GM12878 (cell line): ENCODE results near the gene YKT6. TPM values are rescaled to one million over a fixed set of nuclear protein-coding genes. Genes with fewer than 3 reads are reported as not detected.

Source experiments
- ATAC-seq: fragments of 200-7000 bp; cut with Tn5 transposase; 3 replicates; pipeline ENCODE4 v1.9.1; 2020; ENCODE audit warnings: mild to moderate bottlenecking, moderate library complexity
- BruUV-seq: library from RNA; stranded (reverse); fragments of 400-500 nt; replicated peaks from 2 replicates; lab custom pipeline; 2021; lab: Mats Ljungman, UMichigan
- CTCF ChIA-PET: fragments of 300-600 bp; sonication (Branson Sonifier 250); formaldehyde crosslinking; extraction: SDS; loops from one replicate; lab custom pipeline; 2021; ENCODE audit warnings: inconsistent platforms; lab: Yijun Ruan, JAX
- POLR2A ChIA-PET: fragments of 350-600 bp; formaldehyde crosslinking; extraction: SDS; loops from one replicate; lab custom pipeline; 2021; ENCODE audit warnings: inconsistent platforms; lab: Charles Lee
- RAD21 ChIA-PET: fragments of 300-600 bp; sonication (Branson Sonifier 250); formaldehyde crosslinking; loops from one replicate; lab custom pipeline; 2023; ENCODE audit warnings: antibody characterized with exemption; ENCODE audit not compliant: unreplicated experiment; lab: Charles Lee
- SMC1A ChIA-PET: fragments of 300-600 bp; sonication (Branson Sonifier 250); formaldehyde crosslinking; loops from one replicate; lab custom pipeline; 2023; ENCODE audit not compliant: unreplicated experiment, uncharacterized antibody; lab: Charles Lee
- DNase-seq: peaks from one replicate; pipeline ENCODE4 v3.0.0-alpha.2; 2011; ENCODE audit warnings: low read depth, low spot score
- FAIRE-seq: peaks from 3 replicates; lab custom pipeline; 2011; peaks lifted over from hg19 to GRCh38; lab: Jason Lieb, UNC
- H2AFZ ChIP-seq: 2 replicates; pipeline ENCODE4 v1.6.0; 2011; ENCODE audit warnings: low read depth, low read length, control low read depth; ENCODE audit not compliant: control insufficient read depth
- H3K27ac ChIP-seq: 2 replicates; pipeline ENCODE4 v1.5.1; 2011; ENCODE audit warnings: control low read depth; ENCODE audit not compliant: control insufficient read depth, insufficient read depth
- H3K27me3 ChIP-seq, 2 experiments: replicated peaks in 1 of 2; 2 replicates each; pipeline versions ENCODE4 v1.6.0 to v1.6.1; 2011; ENCODE audit warnings: low read length in 1 of 2; ENCODE audit not compliant: control insufficient read depth in 2 of 2, insufficient read depth in 2 of 2
- H3K36me3 ChIP-seq, 2 experiments: 2 replicates each; pipeline ENCODE4 v1.5.1; 2011; ENCODE audit warnings: low read length in 1 of 2; ENCODE audit not compliant: control insufficient read depth in 2 of 2, insufficient read depth in 2 of 2
- H3K4me1 ChIP-seq: 2 replicates; pipeline ENCODE4 v1.6.1; 2011; ENCODE audit warnings: mild to moderate bottlenecking, low read length, moderate library complexity, mixed read lengths; ENCODE audit not compliant: control insufficient read depth, insufficient read depth
- H3K4me2 ChIP-seq: 2 replicates; pipeline ENCODE4 v1.6.0; 2011; ENCODE audit warnings: control low read depth; ENCODE audit not compliant: control insufficient read depth, insufficient read depth
- H3K4me3 ChIP-seq: fragments of 200-600 bp; sonication (generic); 2 replicates; pipeline ENCODE4 v1.5.1; 2016
- H3K79me2 ChIP-seq: 2 replicates; pipeline ENCODE4 v1.6.0; 2011; ENCODE audit warnings: low read length; ENCODE audit not compliant: control insufficient read depth, insufficient read depth
- H3K9ac ChIP-seq: 2 replicates; pipeline ENCODE4 v1.8.0; 2011; ENCODE audit warnings: low read length, control low read depth, mixed read lengths; ENCODE audit not compliant: control insufficient read depth, insufficient read depth
- H3K9me3 ChIP-seq: replicated peaks from 3 replicates; pipeline ENCODE4 v1.5.1; 2011; ENCODE audit warnings: mild to moderate bottlenecking, low read length; ENCODE audit not compliant: control insufficient read depth, insufficient read depth
- H4K20me1 ChIP-seq: 2 replicates; pipeline ENCODE4 v1.6.0; 2011; ENCODE audit not compliant: control insufficient read depth, insufficient read depth
- EGR1 ChIP-seq, 2 experiments: IDR thresholded peaks; 1 replicate in 1 of 2; 2 replicates in 1 of 2; pipeline ENCODE4 v1.6.1; 2011 to 2012; ENCODE audit warnings: low read depth in 2 of 2, low read length in 2 of 2, borderline replicate concordance in 1 of 2, mild to moderate bottlenecking in 1 of 2, moderate library complexity in 1 of 2
- IKZF2 ChIP-seq, 2 experiments: fragments of 450-650 bp; IDR thresholded peaks; 2 replicates each; pipeline ENCODE4 v1.6.1; 2017; ENCODE audit warnings: mild to moderate bottlenecking in 2 of 2, moderate library complexity in 2 of 2
- SKIL ChIP-seq: fragments of 450-650 bp; IDR thresholded peaks from 2 replicates; pipeline ENCODE4 v1.6.1; 2017; ENCODE audit warnings: mild to moderate bottlenecking, low read depth, inconsistent platforms; ENCODE audit not compliant: poor library complexity, severe bottlenecking
- TCF3 ChIP-seq: IDR thresholded peaks from 2 replicates; pipeline ENCODE4 v1.6.1; 2012; ENCODE audit warnings: low read depth, mild to moderate bottlenecking, low read length, borderline replicate concordance; ENCODE audit not compliant: insufficient read depth
- YBX1 ChIP-seq: fragments of 450-650 bp; IDR thresholded peaks from 2 replicates; pipeline ENCODE4 v1.6.1; 2016; ENCODE audit warnings: antibody characterized with exemption
- ZNF687 ChIP-seq: fragments of 450-650 bp; IDR thresholded peaks from 2 replicates; pipeline ENCODE4 v1.6.1; 2017; ENCODE audit warnings: mild to moderate bottlenecking, moderate library complexity
- WGBS: methylation state at CpG from one replicate; pipeline ENCODE4 v1.1.6; 2016; ENCODE audit warnings: low lambda C conversion rate; ENCODE audit not compliant: insufficient replicate concordance, insufficient coverage; ENCODE audit errors: missing lambda C conversion rate; 5-methylcytosine and 5-hydroxymethylcytosine counted together
- in situ Hi-C: fragments of 300-500 bp; cut with MboI; formaldehyde crosslinking; loops from 9 replicates; pipeline ENCODE4 v1.14.3; 2018; ENCODE audit warnings: mixed read lengths
- intact Hi-C: fragments of 100-400 bp; cut with micrococcal nuclease; formaldehyde crosslinking; loops from one replicate; pipeline ENCODE4 v1.14.2; 2022; ENCODE audit not compliant: unreplicated experiment
- polyA plus RNA-seq, 11 experiments: library from polyadenylated mRNA; depleted of rRNA in 4 of 11; unstranded in 6 of 11; stranded (reverse) in 5 of 11; fragments of >200 nt; fragmentation: Nextera tagmentation in 4 of 11; fragmentation: Illumina TruSeq in 1 of 11; extraction: Ambion mirVana in 4 of 11; extraction: Trizol in 1 of 11; gene quantifications; 1 replicate in 1 of 11; 2 replicates in 10 of 11; pipeline versions ENCODE4 v1.2.1 to v1.2.3, GENCODE V29; 2011 to 2016; ENCODE audit warnings: inconsistent platforms in 2 of 11, missing spikeins in 2 of 11, low read depth in 1 of 11
- total RNA-seq, 4 experiments: library from RNA; depleted of rRNA in 3 of 4; stranded (reverse); fragments of >200 nt in 3 of 4; fragmentation: Illumina TruSeq in 1 of 4; extraction: Trizol in 1 of 4; gene quantifications; 2 replicates each; pipeline versions ENCODE4 v1.2.1 to v1.2.3, GENCODE V29; 2013 to 2021
- TF ChIP-seq, protein P1 (sequence below): fragments of 450-650 bp; conservative IDR thresholded peaks from 2 replicates; pipeline ENCODE4 v1.6.1; 2017; ENCODE audit warnings: mild to moderate bottlenecking, moderate library complexity

The YKT6 gene
- total and polyA plus RNA-seq, 10 of the 15 experiments (the other 5 are each of a cell fraction or from before 2014, with no cell fraction given), result 1.7 to 95.2 (median 70.5) TPM

DNA sequence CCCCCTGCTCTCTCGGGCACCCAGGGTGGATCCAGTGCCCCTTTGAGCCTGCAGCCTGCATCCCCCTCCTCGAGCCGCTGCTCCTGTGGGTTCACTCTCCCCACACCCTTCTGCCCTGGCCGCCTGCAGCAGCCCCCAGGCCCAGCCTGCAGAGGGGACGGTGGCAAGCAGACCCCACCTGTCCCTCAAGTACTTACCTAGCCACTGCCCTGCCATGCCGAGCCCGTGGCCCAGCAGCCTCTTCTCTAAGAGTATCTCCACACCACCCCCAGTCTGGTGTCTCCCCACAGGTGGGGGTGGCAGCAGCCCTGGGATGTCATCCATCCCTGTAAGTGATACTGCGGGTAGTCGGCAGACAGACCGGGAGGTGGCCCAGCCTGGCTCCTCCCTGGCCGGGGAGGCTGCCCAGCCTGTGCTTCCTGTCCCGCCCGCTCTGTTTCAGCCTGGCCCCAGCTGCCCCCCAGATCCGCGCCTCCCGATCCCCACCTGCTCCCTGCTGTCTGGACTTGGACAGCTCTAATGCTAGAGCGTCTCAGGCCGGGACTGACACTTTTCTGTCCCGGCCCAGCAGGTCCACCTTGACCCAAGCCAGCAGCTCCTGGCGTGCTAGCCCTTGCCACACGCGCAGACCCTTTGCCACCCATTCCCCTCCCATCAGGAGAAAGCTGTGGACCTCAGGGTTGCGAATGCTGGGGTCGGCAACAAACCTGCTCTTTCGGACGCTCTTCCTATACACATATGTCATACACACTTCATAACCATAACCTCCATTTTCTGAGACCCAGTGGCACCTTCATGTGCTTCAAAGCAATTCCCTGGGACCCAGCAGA, 25.0 kb downstream of the YKT6 start:
- WGBS, result 43% methylated on average over 26 of the region's 26 CpGs
- no peaks in the 10 kb centered on the region for H3K27me3 ChIP-seq
- no peak overlapping the region for H3K4me2 ChIP-seq
- no peaks in the 10 kb centered on the region for H3K9me3 ChIP-seq
- FAIRE-seq, result no peak
- H3K36me3 ChIP-seq, result no peaks in the 10 kb centered on the region
- no peak for DNase-seq
- H3K27ac ChIP-seq, result no peak overlapping the region
- no peaks in the 10 kb centered on the region for H4K20me1 ChIP-seq
- H3K4me1 ChIP-seq, result no peaks in the 10 kb centered on the region
- RAD21 ChIA-PET, result no interaction called here
- in situ Hi-C loops, result no loop called here
- no peak for TF ChIP-seq EGR1 (IDR thresholded peaks at IDR 0.05; ENCODE audit: borderline replicate concordance in 1 of 2, low read depth in 2 of 2, low read length in 2 of 2)
- TF ChIP-seq TCF3, result no peak
- no peak for TF ChIP-seq IKZF2 (IDR thresholded peaks at IDR 0.05)
- H2AFZ ChIP-seq, result no peak overlapping the region
- intact Hi-C loops, result no loop called here
- no peak overlapping the region for H3K4me3 ChIP-seq
- BruUV-seq, result no TSS peak
- CTCF ChIA-PET, result no interaction called here
- no peaks in the 10 kb centered on the region for H3K79me2 ChIP-seq
- SMC1A ChIA-PET, result no interaction called here
- no peak for ATAC-seq
- H3K9ac ChIP-seq, result no peak overlapping the region
- POLR2A ChIA-PET, result no interaction called here

DNA sequence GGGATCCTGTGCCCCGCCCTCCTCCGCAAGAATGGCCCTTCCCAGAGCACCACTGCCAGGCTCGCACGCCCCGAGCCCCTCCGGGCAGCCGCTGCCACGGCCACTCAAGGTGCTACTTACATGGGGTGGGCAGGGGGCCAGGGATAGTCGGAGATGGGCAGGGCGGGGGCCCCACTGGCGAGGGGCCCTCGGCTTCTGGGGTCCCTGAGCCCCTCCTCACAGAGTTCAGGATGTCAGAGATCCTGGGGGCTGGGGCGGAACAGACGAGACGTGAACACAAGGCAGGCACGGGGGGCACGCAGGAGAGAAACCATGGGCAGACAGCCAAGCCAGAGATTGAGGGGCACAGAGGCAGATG, 25.6 kb downstream of the YKT6 start:
- CTCF ChIA-PET, result no interaction called here
- SMC1A ChIA-PET, result no interaction called here
- H3K4me1 ChIP-seq, result no peaks in the 10 kb centered on the region
- TF ChIP-seq SKIL (no peak), YBX1 (no peak), ZNF687 (no peak)
- TF ChIP-seq, protein P1, sequence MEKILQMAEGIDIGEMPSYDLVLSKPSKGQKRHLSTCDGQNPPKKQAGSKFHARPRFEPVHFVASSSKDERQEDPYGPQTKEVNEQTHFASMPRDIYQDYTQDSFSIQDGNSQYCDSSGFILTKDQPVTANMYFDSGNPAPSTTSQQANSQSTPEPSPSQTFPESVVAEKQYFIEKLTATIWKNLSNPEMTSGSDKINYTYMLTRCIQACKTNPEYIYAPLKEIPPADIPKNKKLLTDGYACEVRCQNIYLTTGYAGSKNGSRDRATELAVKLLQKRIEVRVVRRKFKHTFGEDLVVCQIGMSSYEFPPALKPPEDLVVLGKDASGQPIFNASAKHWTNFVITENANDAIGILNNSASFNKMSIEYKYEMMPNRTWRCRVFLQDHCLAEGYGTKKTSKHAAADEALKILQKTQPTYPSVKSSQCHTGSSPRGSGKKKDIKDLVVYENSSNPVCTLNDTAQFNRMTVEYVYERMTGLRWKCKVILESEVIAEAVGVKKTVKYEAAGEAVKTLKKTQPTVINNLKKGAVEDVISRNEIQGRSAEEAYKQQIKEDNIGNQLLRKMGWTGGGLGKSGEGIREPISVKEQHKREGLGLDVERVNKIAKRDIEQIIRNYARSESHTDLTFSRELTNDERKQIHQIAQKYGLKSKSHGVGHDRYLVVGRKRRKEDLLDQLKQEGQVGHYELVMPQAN, result no peak

More for the DNA sequence above, 25.6 kb downstream of the YKT6 start:
- 50% methylated on average over 17 of the region's 17 CpGs for WGBS
- Histone ChIP-seq H3K27ac (no peak overlapping the region), H3K4me3 (no peak overlapping the region), H3K27me3 (no peaks in the 10 kb centered on the region), H3K9me3 (no peaks in the 10 kb centered on the region), H2AFZ (no peak overlapping the region), H3K9ac (no peak overlapping the region), H3K79me2 (no peaks in the 10 kb centered on the region), H3K4me2 (no peak overlapping the region), H3K36me3 (no peaks in the 10 kb centered on the region), H4K20me1 (no peaks in the 10 kb centered on the region)
- intact Hi-C loops, result no loop called here
- POLR2A ChIA-PET, result no interaction called here
- RAD21 ChIA-PET, result no interaction called here
- ATAC-seq (no peak), DNase-seq (no peak), FAIRE-seq (no peak)
- in situ Hi-C loops, result no loop called here
- BruUV-seq, result no TSS peak
